COR-L47 (cell line): ENCODE measurements around the gene NEK4.

ENCODE experiments used
- DNase-seq: peaks from one replicate; lab custom pipeline; 2025; lab: John Stamatoyannopoulos, UW

NEK4 gene

GRCh38 chr3:52663098-52663497 is 107.6 kb downstream of the NEK4 start:
- DNase-seq, result no peak

DNA sequence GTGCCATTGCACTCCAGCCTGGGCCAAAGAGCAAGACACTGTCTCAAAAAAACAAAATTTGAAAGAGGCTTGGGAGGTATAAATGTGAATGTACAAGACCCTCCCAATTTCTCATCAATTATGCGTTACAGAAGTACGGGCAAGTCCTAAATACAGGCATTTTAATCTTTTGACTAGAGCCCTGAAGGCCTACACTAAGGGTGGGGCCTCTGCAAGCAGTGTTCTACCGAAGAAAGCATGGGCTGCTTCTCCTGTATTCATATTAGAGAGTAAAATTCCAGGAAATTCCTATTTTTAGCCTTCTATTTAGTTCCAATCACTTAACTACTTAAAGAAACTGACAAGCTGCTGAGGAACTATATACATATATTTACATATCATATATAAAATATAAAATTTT is 110.7 kb downstream of the NEK4 start:
- no peak for DNase-seq
